GM18517 (cell line): ENCODE data around the gene LRRC3C.

ENCODE experiments used
- ATAC-seq: cut with Tn5 transposase; IDR thresholded peaks from one replicate; pipeline ENCODE4 v1.9.1; 2021; ENCODE audit warnings: mild to moderate bottlenecking, moderate library complexity; ENCODE audit not compliant: unreplicated experiment

Gene LRRC3C

GRCh38 chr17:39923836-39924690 is 3.5 kb upstream of the LRRC3C start:
- ATAC-seq, result no peak

- no peak for ATAC-seq
Observed at GRCh38 chr17:39924691-39925055, 2.9 kb upstream of the LRRC3C start.

GRCh38 chr17:39925282-39926134 is 2.0 kb upstream of the LRRC3C start:
- no peak for ATAC-seq

DNA sequence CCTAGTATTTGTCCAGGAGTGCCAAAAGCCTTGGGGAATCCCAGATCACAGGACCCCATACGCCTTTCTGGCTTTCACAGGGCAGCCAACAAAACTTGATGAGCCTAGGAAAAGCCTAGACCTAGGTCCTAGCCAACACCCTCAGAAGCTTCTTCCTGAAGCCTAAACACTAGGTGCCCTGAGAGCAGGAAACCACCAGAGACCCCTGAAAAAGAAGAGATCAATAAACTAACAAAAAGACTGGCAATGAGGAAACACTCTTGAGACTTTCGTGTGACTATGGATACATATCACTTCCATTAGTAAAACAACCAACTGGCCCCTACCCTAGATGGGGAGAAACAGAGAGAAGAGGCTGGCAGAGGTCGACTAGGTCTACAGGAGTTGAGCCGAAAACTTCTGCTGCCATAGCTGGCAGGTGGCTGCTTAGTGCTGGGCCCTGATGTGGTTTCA is 1.4 kb upstream of the LRRC3C start:
- ATAC-seq, result no peak

DNA sequence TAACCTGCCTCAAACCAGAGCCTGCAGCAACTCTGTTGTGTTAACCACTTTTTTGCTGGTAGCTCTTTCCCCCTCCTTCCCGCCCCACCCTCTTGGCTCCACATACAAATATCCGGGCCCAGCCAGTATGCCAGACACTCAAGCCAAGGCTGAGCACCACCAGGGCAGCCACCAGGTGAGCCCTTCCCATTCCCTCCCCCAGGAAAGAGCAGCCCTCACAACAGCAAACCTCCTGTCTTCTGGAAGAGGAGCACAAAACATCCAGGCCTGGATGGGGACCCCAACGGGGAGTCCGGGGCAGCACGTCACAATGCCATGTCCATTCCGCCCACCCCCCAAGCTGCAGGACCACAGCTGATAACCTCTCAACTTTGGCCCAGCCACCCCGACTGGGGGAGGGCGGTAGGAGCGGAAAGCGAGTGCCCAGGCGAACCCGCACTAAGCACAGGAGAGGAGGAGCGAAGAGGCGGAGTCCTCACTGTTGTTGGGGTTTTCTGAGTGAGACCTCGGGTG is 888 bp upstream of the LRRC3C start:
- no peak for ATAC-seq

DNA sequence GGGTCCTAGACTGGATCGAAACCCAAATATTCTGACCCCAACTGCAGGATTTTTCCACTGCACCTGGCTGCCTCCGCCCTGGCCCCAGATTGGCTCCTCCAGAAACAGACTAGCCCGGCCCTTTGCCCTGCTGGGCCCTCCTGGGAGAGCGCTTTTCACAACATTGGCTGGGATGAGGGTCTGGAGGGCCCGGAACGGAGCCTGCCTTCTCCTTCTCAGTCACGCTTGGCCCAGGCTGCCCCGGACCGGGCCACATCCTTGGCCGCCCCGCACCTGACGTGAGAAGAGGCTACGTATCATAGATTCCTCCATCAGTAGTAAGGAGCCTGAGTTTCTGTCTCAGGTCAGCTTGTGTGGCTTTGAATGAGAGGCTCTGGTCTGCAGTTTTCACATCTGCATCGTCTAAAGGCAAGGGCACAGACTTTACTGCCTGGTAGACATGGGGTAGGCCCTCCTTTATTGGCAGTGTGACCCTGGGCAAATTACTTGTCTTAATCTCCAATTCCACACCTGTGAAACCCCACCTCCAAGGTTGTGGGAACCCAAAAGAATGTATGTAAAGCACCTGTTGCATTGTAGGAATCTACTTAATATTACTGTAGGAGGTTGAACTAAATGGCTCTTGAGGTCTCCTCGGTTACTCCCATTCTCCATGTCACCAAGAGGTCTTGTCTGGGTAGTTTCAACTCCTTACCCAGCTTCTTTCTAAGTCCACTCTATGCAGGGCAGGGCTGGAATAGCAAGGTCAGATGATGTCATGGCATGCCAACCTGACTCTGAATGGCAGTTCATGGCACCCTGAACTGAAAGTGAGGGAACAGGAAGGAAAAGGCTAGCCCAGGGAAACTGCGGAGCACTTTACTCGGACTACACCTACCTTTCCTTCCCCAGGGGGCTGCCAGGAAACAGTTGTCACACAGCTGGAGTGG is 661 bp downstream of the LRRC3C start:
- peak; percentile 9 for ATAC-seq

GRCh38 chr17:39928858-39929645 is 1.5 kb downstream of the LRRC3C start:
- no peak for ATAC-seq

GRCh38 chr17:39929646-39930407 is 2.3 kb downstream of the LRRC3C start:
- ATAC-seq, result no peak

DNA sequence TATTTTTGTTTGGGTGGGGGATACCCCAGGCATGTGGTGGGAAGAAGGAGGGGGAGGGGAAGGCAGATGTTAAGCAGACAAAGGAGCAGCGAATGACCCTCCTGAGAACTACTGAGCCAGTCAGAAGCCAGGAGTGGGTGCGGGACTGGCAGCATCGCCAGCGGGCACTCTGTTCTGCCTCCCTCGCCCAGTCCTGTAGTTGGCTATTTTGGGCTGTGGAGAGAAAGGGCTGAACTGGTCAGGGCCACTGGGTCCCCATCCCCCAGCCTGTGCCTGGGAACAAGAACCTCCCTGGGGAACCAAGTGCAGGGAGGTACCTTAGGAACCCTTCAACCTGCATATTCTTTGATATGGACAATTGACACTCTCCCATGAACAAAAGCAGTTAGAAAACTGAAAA is 6.4 kb downstream of the LRRC3C start:
- ATAC-seq, result no peak

- no peak for ATAC-seq
Observed at GRCh38 chr17:39934324-39934723, 6.8 kb downstream of the LRRC3C start.

- no peak for ATAC-seq
Observed at GRCh38 chr17:39935909-39936308, 8.4 kb downstream of the LRRC3C start.

- ATAC-seq, result no peak
Observed at GRCh38 chr17:39937447-39937846, 9.9 kb downstream of the LRRC3C start.

GRCh38 chr17:39938140-39938869 is 10.8 kb downstream of the LRRC3C start:
- ATAC-seq, result no peak

DNA sequence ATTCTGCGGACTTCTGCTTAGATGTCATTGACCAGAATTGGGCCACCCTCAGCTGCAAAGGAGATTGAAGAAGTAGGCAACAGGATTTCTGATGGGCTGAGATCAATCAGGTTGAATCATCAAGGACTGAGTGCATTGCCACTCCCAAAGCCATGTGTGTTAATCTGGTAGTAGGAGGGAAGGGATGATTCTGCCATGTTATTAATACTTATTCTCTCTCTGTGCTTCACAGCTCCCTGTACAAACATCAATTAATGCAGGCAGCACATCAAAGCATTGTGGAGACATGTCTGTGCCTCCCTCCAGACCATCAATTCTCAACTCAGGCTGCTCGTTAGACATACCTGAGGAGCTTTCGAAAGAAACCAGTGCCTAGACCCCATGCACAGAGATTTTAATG is 11.6 kb downstream of the LRRC3C start:
- ATAC-seq, result no peak

DNA sequence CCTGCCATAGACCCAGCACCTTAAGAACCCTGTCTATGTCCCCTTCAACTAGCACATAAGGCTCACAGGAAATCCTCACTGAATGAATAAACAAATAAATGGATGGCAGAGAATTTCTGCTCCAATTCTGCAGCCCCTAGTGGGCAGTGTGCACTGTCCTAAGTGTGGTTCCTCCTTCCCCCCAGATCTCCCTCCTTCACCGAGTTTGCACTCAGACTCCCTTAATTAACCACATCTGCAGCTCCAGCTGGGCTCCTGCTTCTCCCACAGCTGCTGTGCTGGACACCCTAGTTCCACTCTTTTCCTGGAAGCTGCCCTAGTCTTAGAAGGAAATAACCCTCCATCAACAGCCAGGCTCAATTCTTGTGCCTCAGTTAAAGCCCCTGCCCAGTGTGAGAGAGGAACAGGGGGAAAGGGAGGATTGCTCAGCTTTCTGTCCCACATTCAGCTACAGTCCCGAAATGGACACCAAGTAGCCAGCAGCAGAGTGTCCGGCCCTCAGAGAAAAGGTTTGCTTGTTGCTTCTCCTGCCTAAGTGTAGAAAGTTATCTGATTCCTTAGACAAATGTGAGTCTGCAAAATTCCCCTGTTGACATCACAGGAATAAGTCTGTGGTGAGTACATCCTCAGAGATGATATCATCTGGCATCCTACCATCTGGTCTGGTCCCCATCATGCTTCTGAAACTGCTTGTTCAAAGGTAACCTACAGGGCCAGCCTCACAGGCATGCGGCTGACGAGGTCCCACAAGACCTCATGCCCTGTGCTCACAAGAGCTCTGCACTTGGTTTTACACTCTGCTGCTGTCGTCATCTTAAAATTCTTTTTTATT is 12.3 kb downstream of the LRRC3C start:
- peak; percentile 59 for ATAC-seq

GRCh38 chr17:39943702-39944392 is 16.3 kb downstream of the LRRC3C start:
- ATAC-seq, result no peak

- ATAC-seq, result no peak
Observed at GRCh38 chr17:39944393-39944711, 16.8 kb downstream of the LRRC3C start.
